H1 (cell line): Measurements from ENCODE around the gene ZNF646.

ENCODE experiments used
- CTCF ChIP-seq, 3 experiments: IDR thresholded peaks; 1 replicate in 2 of 3; 2 replicates in 1 of 3; pipeline versions ENCODE4 v1.5.1 to v1.6.1; 2011; ENCODE audit warnings: low read length in 3 of 3, mild to moderate bottlenecking in 3 of 3, inconsistent platforms in 2 of 3, low read depth in 1 of 3, moderate library complexity in 1 of 3; ENCODE audit not compliant: insufficient read depth in 1 of 3; ENCODE audit errors: control extremely low read depth in 1 of 3
- EP300 ChIP-seq, 2 experiments: IDR thresholded peaks; 1 replicate in 1 of 2; 2 replicates in 1 of 2; pipeline ENCODE4 v1.6.1; 2011 to 2012; ENCODE audit warnings: low read depth in 2 of 2, low read length in 2 of 2, mild to moderate bottlenecking in 2 of 2, borderline replicate concordance in 1 of 2, inconsistent platforms in 1 of 2, moderate library complexity in 1 of 2
- MAX ChIP-seq: IDR thresholded peaks from 2 replicates; pipeline ENCODE4 v1.6.1; 2012; ENCODE audit warnings: inconsistent platforms
- POLR2AphosphoS5 ChIP-seq: IDR thresholded peaks from 2 replicates; pipeline ENCODE4 v1.6.1; 2011; ENCODE audit warnings: low read depth, low read length
- RNF2 ChIP-seq: fragments of 200-900, 300-1000 bp; sonication (generic); IDR thresholded peaks from 2 replicates; pipeline ENCODE4 v1.7.1; 2016; ENCODE audit warnings: borderline replicate concordance, low read depth, mild to moderate bottlenecking, antibody characterized with exemption, low read length; ENCODE audit not compliant: poor library complexity, severe bottlenecking; ENCODE audit errors: missing control alignments
- SIRT6 ChIP-seq: IDR thresholded peaks from one replicate; pipeline ENCODE4 v1.7.1; 2012; ENCODE audit warnings: low read length, inconsistent platforms
- YY1 ChIP-seq: IDR thresholded peaks from 2 replicates; pipeline ENCODE4 v1.6.1; 2011; ENCODE audit warnings: low read depth, mild to moderate bottlenecking, low read length

- TF ChIP-seq CTCF (IDR thresholded peaks at IDR 0.05; ENCODE audit: control extremely low read depth in 1 of 3, insufficient read depth in 1 of 3, low read depth in 1 of 3, low read length in 3 of 3) (no peak), YY1 (no peak), SIRT6 (no peak), MAX (no peak), POLR2AphosphoS5 (no peak), EP300 (IDR thresholded peaks at IDR 0.05; ENCODE audit: borderline replicate concordance in 1 of 2, low read depth in 2 of 2, low read length in 2 of 2) (no peak), RNF2 (no peak)
These were observed 36.1 kb downstream of the ZNF646 start for GRCh38 chr16:31110106-31111034.
